HG02938 (cell line): ENCODE measurements around the gene DLK2.
"Not testable (repeated sequence)": the region's sequence is repeated elsewhere in the genome, so short reads cannot be mapped to it uniquely, and the experiment has no call there.

ENCODE experiments used
- ATAC-seq: cut with Tn5 transposase; IDR thresholded peaks from one replicate; pipeline ENCODE4 v1.9.1; 2021; ENCODE audit warnings: mild to moderate bottlenecking, moderate library complexity; ENCODE audit not compliant: unreplicated experiment

DLK2 gene

GRCh38 chr6:43455531-43456428, at the start of gene DLK2:
TSS of gene DLK2 (minus strand) at chr6:43455548. CDS start at chr6:43454825, 723 bp downstream.
- ATAC-seq = no peak

- ATAC-seq = no peak
Measured at GRCh38 chr6:43503443-43503842, 48.1 kb upstream of the DLK2 start.

- ATAC-seq = no peak
Measured at GRCh38 chr6:43502666-43503065, 47.3 kb upstream of the DLK2 start.

- ATAC-seq = no peak
Measured at GRCh38 chr6:43500921-43501320, 45.6 kb upstream of the DLK2 start.

- ATAC-seq = no peak
Measured at GRCh38 chr6:43499028-43499815, 43.9 kb upstream of the DLK2 start.

- not testable (repeated sequence) for ATAC-seq
Measured at GRCh38 chr6:43498291-43498690, 42.9 kb upstream of the DLK2 start.

- no peak for ATAC-seq
Measured at GRCh38 chr6:43497689-43498088, 42.3 kb upstream of the DLK2 start.

GRCh38 chr6:43497129-43497396, 41.7 kb upstream of the DLK2 start:
- ATAC-seq = no peak

GRCh38 chr6:43496370-43497128, 41.2 kb upstream of the DLK2 start:
- ATAC-seq = no peak

GRCh38 chr6:43495409-43495941, 40.1 kb upstream of the DLK2 start:
- no peak for ATAC-seq

GRCh38 chr6:43494766-43495165, 39.4 kb upstream of the DLK2 start:
- no peak for ATAC-seq

GRCh38 chr6:43494321-43494720, 39.0 kb upstream of the DLK2 start:
- ATAC-seq = no peak

- ATAC-seq = no peak
Measured at GRCh38 chr6:43493833-43494232, 38.5 kb upstream of the DLK2 start.

- no peak for ATAC-seq
Measured at GRCh38 chr6:43493230-43493629, 37.9 kb upstream of the DLK2 start.

- no peak for ATAC-seq
Measured at GRCh38 chr6:43492673-43493072, 37.3 kb upstream of the DLK2 start.

- ATAC-seq = no peak
Measured at GRCh38 chr6:43491750-43492661, 36.7 kb upstream of the DLK2 start.

GRCh38 chr6:43490523-43490939, 35.2 kb upstream of the DLK2 start:
- ATAC-seq = no peak

- no peak for ATAC-seq
Measured at GRCh38 chr6:43489277-43490072, 34.1 kb upstream of the DLK2 start.

GRCh38 chr6:43488667-43489276, 33.4 kb upstream of the DLK2 start:
- ATAC-seq = no peak
